OCI-LY7 (cell line): ENCODE data around the gene FBXO33. TPM values are rescaled to one million over a fixed set of nuclear protein-coding genes. Genes with fewer than 3 reads are reported as not detected.

Experiments used
- BruUV-seq: library from RNA; stranded (reverse); fragments of 400-500 nt; replicated peaks from 2 replicates; lab custom pipeline; 2021; lab: Mats Ljungman, UMichigan
- CTCF ChIA-PET: fragments of 300-600 bp; sonication (Branson Sonifier 250); formaldehyde crosslinking; loops from one replicate; lab custom pipeline; 2022; ENCODE audit warnings: antibody characterized with exemption; ENCODE audit not compliant: unreplicated experiment; lab: Charles Lee
- POLR2A ChIA-PET: fragments of 300-600 bp; sonication (Branson Sonifier 250); formaldehyde crosslinking; loops from one replicate; lab custom pipeline; 2022; ENCODE audit warnings: antibody characterized with exemption; lab: Charles Lee
- DNase-seq: peaks from one replicate; pipeline ENCODE4 v3.0.0-alpha.2; 2015; ENCODE audit warnings: low spot score
- H2AFZ ChIP-seq: fragments of 200-600 bp; sonication (generic), shearing (Covaris generic); 2 replicates; pipeline ENCODE4 v1.6.1; 2014; ENCODE audit warnings: mild to moderate bottlenecking, antibody characterized with exemption, low read length, moderate library complexity
- H3K27ac ChIP-seq: fragments of 200-600 bp; sonication (generic); 2 replicates; pipeline ENCODE4 v1.5.1; 2014; ENCODE audit warnings: mixed run types, low read depth, mild to moderate bottlenecking, moderate library complexity, low read length, inconsistent platforms; ENCODE audit not compliant: poor library complexity, severe bottlenecking
- H3K36me3 ChIP-seq: fragments of 200-600 bp; sonication (generic); 2 replicates; pipeline ENCODE4 v1.6.1; 2014; ENCODE audit warnings: mild to moderate bottlenecking, antibody characterized with exemption, low read length, moderate library complexity, mixed read lengths; ENCODE audit not compliant: insufficient read depth
- H3K4me1 ChIP-seq: fragments of 200-600 bp; sonication (generic); 2 replicates; pipeline ENCODE4 v1.5.1; 2014; ENCODE audit warnings: mild to moderate bottlenecking, low read length; ENCODE audit not compliant: insufficient read depth, poor library complexity, severe bottlenecking
- H3K4me2 ChIP-seq: fragments of 200-600 bp; sonication (generic); 2 replicates; pipeline ENCODE4 v1.6.1; 2014; ENCODE audit warnings: mild to moderate bottlenecking, low read length
- H3K4me3 ChIP-seq: fragments of 200-600 bp; sonication (generic); 2 replicates; pipeline ENCODE4 v1.5.1; 2014; ENCODE audit warnings: mild to moderate bottlenecking, low read depth, low read length; ENCODE audit not compliant: poor library complexity, severe bottlenecking
- H3K79me2 ChIP-seq: fragments of 200-600 bp; sonication (generic); 2 replicates; pipeline ENCODE4 v1.6.1; 2016; ENCODE audit warnings: low read depth, mild to moderate bottlenecking, low read length, moderate library complexity, mixed read lengths; ENCODE audit not compliant: insufficient read depth
- H3K9me2 ChIP-seq: fragments of 200-600 bp; sonication (generic); 2 replicates; pipeline ENCODE4 v1.6.1; 2016; ENCODE audit warnings: mild to moderate bottlenecking, low read length, mixed read lengths; ENCODE audit not compliant: insufficient read depth
- H3K9me3 ChIP-seq: fragments of 200-600 bp; sonication (generic); 2 replicates; pipeline ENCODE4 v1.6.1; 2014; ENCODE audit warnings: mild to moderate bottlenecking, mixed run types, low read length, mixed read lengths
- H4K20me1 ChIP-seq: fragments of 200-600 bp; sonication (generic); 2 replicates; pipeline ENCODE4 v1.6.1; 2014; ENCODE audit warnings: mild to moderate bottlenecking, antibody characterized with exemption, low read length, moderate library complexity, mixed read lengths; ENCODE audit not compliant: insufficient read depth
- EZH2phosphoT487 ChIP-seq: fragments of 200-600 bp; sonication (generic); IDR thresholded peaks from 2 replicates; pipeline ENCODE4 v1.6.1; 2018; ENCODE audit warnings: low read depth, borderline replicate concordance, mild to moderate bottlenecking, mixed run types, antibody characterized with exemption, low read length, moderate library complexity, mixed read lengths
- intact Hi-C: fragments of 100-400 bp; cut with micrococcal nuclease; formaldehyde crosslinking; loops from one replicate; pipeline ENCODE4 v1.10.0; 2022; ENCODE audit not compliant: unreplicated experiment
- total RNA-seq, 2 experiments: library from RNA; depleted of rRNA in 1 of 2; stranded (reverse); fragments of >200 nt in 1 of 2; shearing (Covaris generic) in 1 of 2; gene quantifications; 2 replicates each; pipeline ENCODE4 v1.2.3, GENCODE V29; 2014 to 2022
- TF ChIP-seq, protein P1 (sequence below): fragments of 200-600 bp; sonication (generic); conservative IDR thresholded peaks from 2 replicates; pipeline ENCODE4 v1.5.1; 2014; ENCODE audit warnings: mild to moderate bottlenecking, antibody characterized with exemption, low read length, moderate library complexity, mixed read lengths

Gene FBXO33
- total RNA-seq, 2 experiments from 2014 or later = 14.2 to 16.6 TPM

DNA sequence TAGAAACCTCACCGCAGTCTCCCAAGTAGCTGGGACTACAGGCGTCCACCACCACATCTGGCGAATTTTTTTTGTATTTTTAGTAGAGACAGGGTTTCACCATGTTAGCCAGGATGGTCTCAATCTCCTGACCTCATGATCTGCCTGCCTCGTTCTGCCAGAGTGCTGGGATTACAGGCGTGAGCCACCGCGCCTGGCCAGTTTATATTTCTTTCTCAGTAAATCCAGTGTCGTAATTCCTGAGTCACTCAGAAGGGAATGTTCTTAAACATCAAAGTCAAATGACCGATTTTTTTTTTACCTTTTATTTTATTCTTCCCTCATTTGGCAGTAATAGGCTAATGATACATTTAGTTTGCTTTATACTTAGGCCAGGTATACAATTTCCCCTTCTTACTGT lies 80.5 kb downstream of the FBXO33 start:
- DNase-seq = no peak
- no peaks in the 10 kb centered on the region for H4K20me1 ChIP-seq
- no peak overlapping the region for H3K4me3 ChIP-seq
- H3K79me2 ChIP-seq = no peaks in the 10 kb centered on the region
- TF ChIP-seq, protein P1, sequence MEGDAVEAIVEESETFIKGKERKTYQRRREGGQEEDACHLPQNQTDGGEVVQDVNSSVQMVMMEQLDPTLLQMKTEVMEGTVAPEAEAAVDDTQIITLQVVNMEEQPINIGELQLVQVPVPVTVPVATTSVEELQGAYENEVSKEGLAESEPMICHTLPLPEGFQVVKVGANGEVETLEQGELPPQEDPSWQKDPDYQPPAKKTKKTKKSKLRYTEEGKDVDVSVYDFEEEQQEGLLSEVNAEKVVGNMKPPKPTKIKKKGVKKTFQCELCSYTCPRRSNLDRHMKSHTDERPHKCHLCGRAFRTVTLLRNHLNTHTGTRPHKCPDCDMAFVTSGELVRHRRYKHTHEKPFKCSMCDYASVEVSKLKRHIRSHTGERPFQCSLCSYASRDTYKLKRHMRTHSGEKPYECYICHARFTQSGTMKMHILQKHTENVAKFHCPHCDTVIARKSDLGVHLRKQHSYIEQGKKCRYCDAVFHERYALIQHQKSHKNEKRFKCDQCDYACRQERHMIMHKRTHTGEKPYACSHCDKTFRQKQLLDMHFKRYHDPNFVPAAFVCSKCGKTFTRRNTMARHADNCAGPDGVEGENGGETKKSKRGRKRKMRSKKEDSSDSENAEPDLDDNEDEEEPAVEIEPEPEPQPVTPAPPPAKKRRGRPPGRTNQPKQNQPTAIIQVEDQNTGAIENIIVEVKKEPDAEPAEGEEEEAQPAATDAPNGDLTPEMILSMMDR = no peak
- H3K9me3 ChIP-seq = peaks cover 5% of the 10 kb centered on the region; the same call in 1 of the 2 replicates
- no peak overlapping the region for H2AFZ ChIP-seq
- H3K27ac ChIP-seq = no peak overlapping the region
- H3K4me1 ChIP-seq = no peaks in the 10 kb centered on the region
- no peak overlapping the region for H3K4me2 ChIP-seq
- no peaks in the 10 kb centered on the region for H3K9me2 ChIP-seq
- ChIA-PET CTCF (no interaction called here), POLR2A (no interaction called here)
- intact Hi-C loops = no loop called here
- no TSS peak for BruUV-seq
- peaks cover 56% of the 10 kb centered on the region for H3K36me3 ChIP-seq

DNA sequence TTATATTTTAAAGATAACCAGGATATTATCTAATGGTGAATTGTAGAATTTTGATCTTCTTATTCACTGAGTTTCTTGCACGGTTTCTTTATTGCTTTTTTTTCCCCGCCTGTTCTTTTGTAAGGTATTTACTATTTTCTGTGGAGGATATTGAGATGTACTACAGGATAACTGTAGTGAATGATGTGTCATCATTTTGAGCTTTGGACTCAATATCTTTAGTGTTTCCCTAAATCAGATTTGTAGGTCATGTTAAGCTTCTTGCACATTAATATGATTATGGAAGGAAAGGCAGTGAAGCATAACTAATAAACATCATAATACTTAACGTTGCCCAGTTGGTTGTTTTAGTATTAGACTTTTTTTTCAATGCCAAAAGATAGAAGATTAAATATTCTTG lies 81.4 kb downstream of the FBXO33 start:
- Histone ChIP-seq H4K20me1 (no peaks in the 10 kb centered on the region), H3K4me2 (no peak overlapping the region), H3K4me1 (no peaks in the 10 kb centered on the region), H3K27ac (no peak overlapping the region), H3K9me2 (no peaks in the 10 kb centered on the region), H3K79me2 (no peaks in the 10 kb centered on the region), H3K36me3 (peaks cover 61% of the 10 kb centered on the region), H3K9me3 (peaks cover 5% of the 10 kb centered on the region; the same call in 1 of the 2 replicates), H2AFZ (no peak overlapping the region), H3K4me3 (no peak overlapping the region)
- intact Hi-C loops = no loop called here
- CTCF ChIA-PET = no interaction called here
- no peak for TF ChIP-seq EZH2phosphoT487
- TF ChIP-seq, protein P1 = no peak
- POLR2A ChIA-PET = interaction anchor here (0.5 to 0.6 kb wide), 2 partner anchors 23 to 163 kb away, joined by 3 read pairs; no protein-coding TSS in a partner anchor
- no peak for DNase-seq
- no TSS peak for BruUV-seq

Other genes with a start within 250 kb of the FBXO33 start
- gene MIA2, start 198.5 kb downstream of the FBXO33 start, total RNA-seq (2014; rRNA removed; shearing (Covaris generic)) = 16.9 and 20.2 TPM in 2 replicates
- gene MIA2, start 198.5 kb downstream of the FBXO33 start, total RNA-seq (2022) = 28.3 and 34.4 TPM in 2 replicates